Suprapubic skin (tissue), 3 donors: ENCODE results near the gene CCL3.
"Not testable (repeated sequence)": the region's sequence is repeated elsewhere in the genome, so short reads cannot be mapped to it uniquely, and the experiment has no call there.

Source experiments
- POLR2AphosphoS5 ChIP-seq, 3 donors: sonication (generic); formaldehyde crosslinking; IDR thresholded peaks; one replicate each; pipeline ENCODE4 v1.6.1; 2017; ENCODE audit warnings: antibody characterized with exemption in 3 of 3
- TF ChIP-seq, protein P1 (sequence below), 2 donors: fragments of 200-600 bp in 1 of 2; fragments of 450-650 bp in 1 of 2; sonication (generic) in 1 of 2; IDR thresholded peaks; one replicate each; pipeline ENCODE4 v1.5.1; 2016 to 2019; ENCODE audit warnings: antibody characterized with exemption in 2 of 2, mild to moderate bottlenecking in 1 of 2, moderate library complexity in 1 of 2

DNA sequence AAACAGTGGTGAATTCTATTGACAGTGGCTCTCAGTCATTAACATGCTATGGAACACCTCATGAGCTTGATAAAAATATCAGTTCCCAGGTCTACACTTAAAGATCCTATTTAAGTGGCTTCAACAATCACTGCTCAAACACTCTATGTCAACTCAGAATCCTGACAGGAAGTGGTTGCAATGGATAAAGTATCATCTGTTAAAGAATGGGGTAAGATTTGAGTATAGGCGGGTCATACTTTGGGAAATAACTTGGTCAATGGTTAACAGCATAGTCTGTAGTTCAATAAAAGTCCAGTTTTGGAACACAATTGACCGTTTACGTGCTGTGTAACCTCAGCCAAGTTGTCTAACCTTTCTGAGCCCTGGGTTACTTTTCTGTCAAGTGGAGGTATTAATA lies 2.5 kb downstream of the CCL3 start:
- not testable (repeated sequence) for TF ChIP-seq POLR2AphosphoS5 (IDR thresholded peaks at IDR 0.05)
- TF ChIP-seq, protein P1, sequence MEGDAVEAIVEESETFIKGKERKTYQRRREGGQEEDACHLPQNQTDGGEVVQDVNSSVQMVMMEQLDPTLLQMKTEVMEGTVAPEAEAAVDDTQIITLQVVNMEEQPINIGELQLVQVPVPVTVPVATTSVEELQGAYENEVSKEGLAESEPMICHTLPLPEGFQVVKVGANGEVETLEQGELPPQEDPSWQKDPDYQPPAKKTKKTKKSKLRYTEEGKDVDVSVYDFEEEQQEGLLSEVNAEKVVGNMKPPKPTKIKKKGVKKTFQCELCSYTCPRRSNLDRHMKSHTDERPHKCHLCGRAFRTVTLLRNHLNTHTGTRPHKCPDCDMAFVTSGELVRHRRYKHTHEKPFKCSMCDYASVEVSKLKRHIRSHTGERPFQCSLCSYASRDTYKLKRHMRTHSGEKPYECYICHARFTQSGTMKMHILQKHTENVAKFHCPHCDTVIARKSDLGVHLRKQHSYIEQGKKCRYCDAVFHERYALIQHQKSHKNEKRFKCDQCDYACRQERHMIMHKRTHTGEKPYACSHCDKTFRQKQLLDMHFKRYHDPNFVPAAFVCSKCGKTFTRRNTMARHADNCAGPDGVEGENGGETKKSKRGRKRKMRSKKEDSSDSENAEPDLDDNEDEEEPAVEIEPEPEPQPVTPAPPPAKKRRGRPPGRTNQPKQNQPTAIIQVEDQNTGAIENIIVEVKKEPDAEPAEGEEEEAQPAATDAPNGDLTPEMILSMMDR (IDR thresholded peaks at IDR 0.05): not testable (repeated sequence)
